Nephron progenitor cell (in vitro differentiated cells): ENCODE results near the gene SLC7A6.

Experiments used
- DNase-seq: peaks from one replicate; pipeline ENCODE4 v3.0.0; 2021
- H3K27ac Mint-ChIP-seq: 2 replicates; pipeline ENCODE4 v1.8.0; 2021; ENCODE audit warnings: mild to moderate bottlenecking, moderate library complexity, mixed read lengths
- H3K27me3 Mint-ChIP-seq: 2 replicates; pipeline ENCODE4 v1.8.0; 2021; ENCODE audit warnings: mild to moderate bottlenecking, low read depth, mixed read lengths; ENCODE audit not compliant: poor library complexity
- H3K36me3 Mint-ChIP-seq: 2 replicates; pipeline ENCODE4 v1.8.0; 2021; ENCODE audit warnings: low read depth, mixed read lengths
- H3K4me1 Mint-ChIP-seq: 2 replicates; pipeline ENCODE4 v1.8.0; 2021; ENCODE audit warnings: mixed read lengths
- H3K4me3 Mint-ChIP-seq: 2 replicates; pipeline ENCODE4 v1.8.0; 2021; ENCODE audit warnings: mild to moderate bottlenecking, moderate library complexity, mixed read lengths
- H3K9me3 Mint-ChIP-seq: 2 replicates; pipeline ENCODE4 v1.8.0; 2021; ENCODE audit warnings: mild to moderate bottlenecking, moderate library complexity, mixed read lengths
- TF ChIP-seq, protein P1 (sequence below): fragments of 200-600 bp; sonication (generic); IDR thresholded peaks from 2 replicates; pipeline ENCODE4 v1.5.0; 2021; ENCODE audit warnings: antibody characterized with exemption

SLC7A6 gene

DNA sequence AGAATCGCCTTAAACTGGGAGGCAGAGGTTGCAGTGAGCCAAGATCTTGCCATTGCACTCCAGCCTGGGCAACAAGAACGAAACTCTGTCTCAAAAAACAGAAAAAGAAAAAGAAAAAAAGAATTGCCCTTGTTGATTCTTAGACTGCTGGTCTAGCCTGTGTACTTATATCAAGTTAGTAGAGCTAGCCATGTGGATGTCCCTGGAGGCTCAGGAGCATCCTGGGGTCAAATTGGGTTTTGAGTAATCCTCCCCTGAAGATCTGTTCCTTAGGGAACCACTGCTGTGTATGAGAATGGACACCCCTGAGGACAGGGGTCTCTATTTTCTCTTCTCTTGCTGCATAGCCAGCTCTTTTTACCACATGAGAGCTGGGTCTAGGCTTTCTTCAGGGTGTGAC, 24.9 kb downstream of the SLC7A6 start:
- H3K9me3 Mint-ChIP-seq, result no peaks in the 10 kb centered on the region
- TF ChIP-seq, protein P1, sequence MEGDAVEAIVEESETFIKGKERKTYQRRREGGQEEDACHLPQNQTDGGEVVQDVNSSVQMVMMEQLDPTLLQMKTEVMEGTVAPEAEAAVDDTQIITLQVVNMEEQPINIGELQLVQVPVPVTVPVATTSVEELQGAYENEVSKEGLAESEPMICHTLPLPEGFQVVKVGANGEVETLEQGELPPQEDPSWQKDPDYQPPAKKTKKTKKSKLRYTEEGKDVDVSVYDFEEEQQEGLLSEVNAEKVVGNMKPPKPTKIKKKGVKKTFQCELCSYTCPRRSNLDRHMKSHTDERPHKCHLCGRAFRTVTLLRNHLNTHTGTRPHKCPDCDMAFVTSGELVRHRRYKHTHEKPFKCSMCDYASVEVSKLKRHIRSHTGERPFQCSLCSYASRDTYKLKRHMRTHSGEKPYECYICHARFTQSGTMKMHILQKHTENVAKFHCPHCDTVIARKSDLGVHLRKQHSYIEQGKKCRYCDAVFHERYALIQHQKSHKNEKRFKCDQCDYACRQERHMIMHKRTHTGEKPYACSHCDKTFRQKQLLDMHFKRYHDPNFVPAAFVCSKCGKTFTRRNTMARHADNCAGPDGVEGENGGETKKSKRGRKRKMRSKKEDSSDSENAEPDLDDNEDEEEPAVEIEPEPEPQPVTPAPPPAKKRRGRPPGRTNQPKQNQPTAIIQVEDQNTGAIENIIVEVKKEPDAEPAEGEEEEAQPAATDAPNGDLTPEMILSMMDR, result no peak
- no peak overlapping the region for H3K4me3 Mint-ChIP-seq
- H3K36me3 Mint-ChIP-seq, result peaks cover 37% of the 10 kb centered on the region
- peaks cover 18% of the 10 kb centered on the region for H3K4me1 Mint-ChIP-seq
- H3K27me3 Mint-ChIP-seq, result peaks cover 6% of the 10 kb centered on the region
- no peak for DNase-seq
- no peak overlapping the region for H3K27ac Mint-ChIP-seq

DNA sequence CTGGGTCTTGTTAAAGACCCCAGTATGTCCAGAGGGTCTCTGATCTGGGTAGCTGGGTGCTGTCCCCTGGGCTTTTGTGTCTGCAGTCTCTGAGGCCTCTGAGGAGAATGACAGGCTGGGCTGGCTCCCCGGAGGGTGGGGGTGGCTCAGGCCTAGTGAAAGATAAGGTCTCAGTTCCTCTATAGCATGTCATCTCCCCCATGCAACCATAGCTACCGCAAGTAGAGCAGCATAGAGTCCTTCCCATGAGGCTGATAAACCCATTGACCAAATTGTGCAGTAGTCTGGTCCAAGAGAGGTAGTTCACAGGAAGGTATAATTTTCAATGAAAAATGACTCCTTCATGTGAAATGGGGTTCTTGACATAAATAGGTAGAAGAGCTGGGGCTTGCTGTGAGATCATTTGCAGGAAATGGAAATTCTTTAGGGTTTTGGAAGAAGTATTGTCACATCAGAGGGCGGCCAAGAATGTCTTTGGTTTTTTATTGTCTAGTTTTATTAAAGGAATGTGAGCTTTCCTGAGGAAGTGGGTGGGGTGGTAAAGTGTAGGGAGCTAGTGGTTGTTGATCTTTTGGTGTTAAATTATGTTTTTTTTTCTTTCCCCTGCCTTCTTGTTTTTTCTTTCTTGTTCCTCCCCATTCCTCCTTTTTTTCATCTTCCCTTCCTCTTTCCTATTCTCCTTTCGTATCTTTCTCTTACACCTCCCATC, 25.4 kb downstream of the SLC7A6 start:
- DNase-seq, result no peak
- Mint-ChIP-seq H3K27ac (peak overlapping the region; percentile 30), H3K4me3 (no peak overlapping the region), H3K4me1 (peaks cover 13% of the 10 kb centered on the region), H3K27me3 (peaks cover 4% of the 10 kb centered on the region), H3K9me3 (no peaks in the 10 kb centered on the region), H3K36me3 (peaks cover 40% of the 10 kb centered on the region)
- TF ChIP-seq, protein P1, result no peak

- no peak for DNase-seq
- H3K27me3 Mint-ChIP-seq, result peaks cover 4% of the 10 kb centered on the region
- peaks cover 40% of the 10 kb centered on the region for H3K36me3 Mint-ChIP-seq
- H3K27ac Mint-ChIP-seq, result peak overlapping the region; percentile 30
- no peaks in the 10 kb centered on the region for H3K9me3 Mint-ChIP-seq
- TF ChIP-seq, protein P1, result no peak
- H3K4me3 Mint-ChIP-seq, result no peak overlapping the region
- peaks cover 13% of the 10 kb centered on the region for H3K4me1 Mint-ChIP-seq
Measured at GRCh38 chr16:68290450-68290849, 26.1 kb downstream of the SLC7A6 start.

DNA sequence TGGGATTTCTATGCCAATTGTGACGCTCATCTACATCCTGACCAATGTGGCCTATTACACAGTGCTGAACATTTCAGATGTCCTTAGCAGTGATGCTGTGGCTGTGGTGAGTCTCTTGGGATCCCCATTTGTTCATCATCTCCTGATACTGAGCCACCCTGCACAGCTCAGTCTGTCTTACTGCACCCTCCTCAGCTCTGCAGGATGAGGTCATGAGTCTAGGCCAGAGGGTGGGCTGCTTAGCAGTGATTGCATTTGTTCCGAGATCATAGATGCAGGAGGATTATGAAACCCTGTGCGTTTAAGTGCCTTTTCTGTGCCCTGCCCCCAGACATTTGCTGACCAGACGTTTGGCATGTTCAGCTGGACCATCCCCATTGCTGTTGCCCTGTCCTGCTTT, 26.9 kb downstream of the SLC7A6 start:
- no peak for DNase-seq
- H3K36me3 Mint-ChIP-seq, result peaks cover 37% of the 10 kb centered on the region
- H3K4me1 Mint-ChIP-seq, result peaks cover 13% of the 10 kb centered on the region
- TF ChIP-seq, protein P1, result no peak
- no peaks in the 10 kb centered on the region for H3K9me3 Mint-ChIP-seq
- no peak overlapping the region for H3K4me3 Mint-ChIP-seq
- no peak overlapping the region for H3K27ac Mint-ChIP-seq
- peaks cover 4% of the 10 kb centered on the region for H3K27me3 Mint-ChIP-seq

DNA sequence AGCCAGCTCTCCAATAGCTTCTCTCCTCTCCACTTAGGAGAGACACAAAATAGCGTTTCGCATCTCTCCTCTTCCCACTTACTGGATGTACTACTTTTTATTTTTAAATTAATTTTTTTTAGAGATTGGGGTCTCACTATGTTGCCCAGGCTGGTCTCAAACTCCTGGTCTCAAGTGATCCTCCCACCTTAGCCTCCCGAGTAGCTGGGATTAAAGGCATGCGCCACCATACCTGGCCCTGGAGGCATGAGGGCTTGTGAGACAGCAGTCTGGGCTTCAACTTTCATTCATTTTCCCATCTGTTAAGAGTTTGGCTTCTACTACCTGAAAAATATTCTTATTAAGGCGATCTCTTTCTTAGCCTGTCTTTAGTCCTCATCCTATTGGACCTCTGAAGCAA, 28.1 kb downstream of the SLC7A6 start:
- peaks cover 13% of the 10 kb centered on the region for H3K4me1 Mint-ChIP-seq
- no peak overlapping the region for H3K4me3 Mint-ChIP-seq
- TF ChIP-seq, protein P1, result no peak
- no peak overlapping the region for H3K27ac Mint-ChIP-seq
- peaks cover 4% of the 10 kb centered on the region for H3K27me3 Mint-ChIP-seq
- peaks cover 36% of the 10 kb centered on the region for H3K36me3 Mint-ChIP-seq
- no peaks in the 10 kb centered on the region for H3K9me3 Mint-ChIP-seq
- DNase-seq, result no peak

DNA sequence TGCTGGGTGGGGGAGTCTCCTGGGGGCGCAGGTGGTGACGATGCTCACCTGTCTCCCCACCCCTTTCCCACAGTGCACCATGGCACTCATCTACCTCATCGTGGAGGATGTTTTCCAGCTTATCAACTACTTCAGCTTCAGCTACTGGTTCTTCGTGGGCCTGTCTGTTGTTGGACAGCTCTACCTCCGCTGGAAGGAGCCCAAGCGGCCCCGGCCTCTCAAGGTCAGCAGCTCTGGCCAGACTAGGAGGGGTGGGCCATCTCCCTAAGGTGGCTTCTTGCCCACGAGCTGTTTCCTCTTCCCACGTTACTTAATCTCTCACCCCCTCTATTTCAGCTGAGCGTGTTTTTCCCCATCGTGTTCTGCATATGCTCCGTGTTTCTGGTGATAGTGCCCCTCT, 32.0 kb downstream of the SLC7A6 start:
- Mint-ChIP-seq H3K9me3 (no peaks in the 10 kb centered on the region), H3K36me3 (peaks cover 38% of the 10 kb centered on the region), H3K27ac (peak overlapping the region; percentile 58), H3K27me3 (no peaks in the 10 kb centered on the region), H3K4me3 (no peak overlapping the region), H3K4me1 (no peaks in the 10 kb centered on the region)
- TF ChIP-seq, protein P1, result no peak
- DNase-seq, result no peak
